ENCODE results near the gene DENND1A.

DNA sequence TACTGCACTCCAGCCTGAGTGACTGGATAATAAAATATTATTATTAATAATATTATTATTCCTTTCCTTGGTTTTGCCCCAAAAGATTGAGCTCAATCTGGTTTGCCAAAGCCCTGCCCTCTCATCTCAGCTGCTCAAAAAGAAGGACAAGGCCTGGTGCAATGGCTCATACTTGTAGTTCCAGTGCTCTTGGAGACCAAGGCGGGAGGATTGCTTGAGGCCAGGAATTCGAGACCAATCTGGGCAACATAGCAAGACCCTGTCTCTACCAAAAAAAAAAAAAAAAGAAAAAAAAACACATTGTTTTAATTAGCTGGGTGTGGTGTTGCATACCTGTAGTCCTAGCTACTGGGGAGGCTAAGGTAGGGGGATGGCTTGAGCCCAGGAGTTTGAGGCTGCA, 13.7 kb upstream of the DENND1A start:
- TF ChIP-seq, protein P1, sequence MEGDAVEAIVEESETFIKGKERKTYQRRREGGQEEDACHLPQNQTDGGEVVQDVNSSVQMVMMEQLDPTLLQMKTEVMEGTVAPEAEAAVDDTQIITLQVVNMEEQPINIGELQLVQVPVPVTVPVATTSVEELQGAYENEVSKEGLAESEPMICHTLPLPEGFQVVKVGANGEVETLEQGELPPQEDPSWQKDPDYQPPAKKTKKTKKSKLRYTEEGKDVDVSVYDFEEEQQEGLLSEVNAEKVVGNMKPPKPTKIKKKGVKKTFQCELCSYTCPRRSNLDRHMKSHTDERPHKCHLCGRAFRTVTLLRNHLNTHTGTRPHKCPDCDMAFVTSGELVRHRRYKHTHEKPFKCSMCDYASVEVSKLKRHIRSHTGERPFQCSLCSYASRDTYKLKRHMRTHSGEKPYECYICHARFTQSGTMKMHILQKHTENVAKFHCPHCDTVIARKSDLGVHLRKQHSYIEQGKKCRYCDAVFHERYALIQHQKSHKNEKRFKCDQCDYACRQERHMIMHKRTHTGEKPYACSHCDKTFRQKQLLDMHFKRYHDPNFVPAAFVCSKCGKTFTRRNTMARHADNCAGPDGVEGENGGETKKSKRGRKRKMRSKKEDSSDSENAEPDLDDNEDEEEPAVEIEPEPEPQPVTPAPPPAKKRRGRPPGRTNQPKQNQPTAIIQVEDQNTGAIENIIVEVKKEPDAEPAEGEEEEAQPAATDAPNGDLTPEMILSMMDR (IDR thresholded peaks at IDR 0.05), result no peak
- TF ChIP-seq POLR2A (IDR thresholded peaks at IDR 0.05) (no peak), EP300 (IDR thresholded peaks at IDR 0.05) (no peak), POLR2AphosphoS5 (IDR thresholded peaks at IDR 0.05) (no peak)
